Caco-2 (cell line): ENCODE results near the gene CYB5A. TPM values are rescaled to one million over a fixed set of nuclear protein-coding genes. Genes with fewer than 3 reads are reported as not detected.

Experiments
- BruUV-seq: library from RNA; stranded (reverse); fragments of 400-500 nt; replicated peaks from 2 replicates; lab custom pipeline; 2021; lab: Mats Ljungman, UMichigan
- CTCF ChIA-PET: fragments of 300-600 bp; sonication (Branson Sonifier 250); formaldehyde crosslinking; loops from one replicate; lab custom pipeline; 2022; ENCODE audit warnings: antibody characterized with exemption; lab: Charles Lee
- POLR2A ChIA-PET: fragments of 300-600 bp; sonication (Branson Sonifier 250); formaldehyde crosslinking; loops from one replicate; lab custom pipeline; 2022; ENCODE audit warnings: antibody characterized with exemption; lab: Charles Lee
- DNase-seq, 2 experiments: peaks; one replicate each; pipeline versions ENCODE4 v3.0.0 to v3.0.0-alpha.2; 2020 to 2022
- H3K27me3 ChIP-seq: replicated peaks from 2 replicates; pipeline ENCODE4 v1.6.0; 2011; ENCODE audit warnings: low read length; ENCODE audit not compliant: control insufficient read depth, insufficient read depth
- H3K36me3 ChIP-seq: 2 replicates; pipeline ENCODE4 v1.5.1; 2011; ENCODE audit warnings: low read length; ENCODE audit not compliant: control insufficient read depth, insufficient read depth
- H3K4me1 ChIP-seq: fragments of 250-450 bp; sonication (Bioruptor Pico); 2 replicates; pipeline ENCODE4 v1.5.1; 2020; ENCODE audit warnings: mild to moderate bottlenecking
- H3K4me3 ChIP-seq: 2 replicates; pipeline ENCODE4 v1.5.1; 2011; ENCODE audit warnings: low read depth, mild to moderate bottlenecking, control low read depth, low read length
- H3K9me3 ChIP-seq: fragments of 250-450 bp; sonication (Bioruptor Pico); 2 replicates; pipeline ENCODE4 v1.5.1; 2020; ENCODE audit warnings: mild to moderate bottlenecking, moderate library complexity
- H3K27ac Mint-ChIP-seq: one replicate; pipeline ENCODE4 v1.8.0; 2022; ENCODE audit warnings: mixed read lengths; ENCODE audit not compliant: unreplicated experiment
- H3K27me3 Mint-ChIP-seq: one replicate; pipeline ENCODE4 v1.8.0; 2022; ENCODE audit warnings: mixed read lengths; ENCODE audit not compliant: insufficient read depth, unreplicated experiment
- H3K36me3 Mint-ChIP-seq: one replicate; pipeline ENCODE4 v1.8.0; 2022; ENCODE audit warnings: mild to moderate bottlenecking, mixed read lengths; ENCODE audit not compliant: insufficient read depth, unreplicated experiment
- H3K4me1 Mint-ChIP-seq: one replicate; pipeline ENCODE4 v1.8.0; 2022; ENCODE audit warnings: low read depth, mixed read lengths; ENCODE audit not compliant: unreplicated experiment
- H3K4me3 Mint-ChIP-seq: one replicate; pipeline ENCODE4 v1.8.0; 2022; ENCODE audit warnings: mild to moderate bottlenecking, moderate library complexity, mixed read lengths; ENCODE audit not compliant: unreplicated experiment
- H3K9me3 Mint-ChIP-seq: one replicate; pipeline ENCODE4 v1.8.0; 2022; ENCODE audit warnings: mixed read lengths; ENCODE audit not compliant: unreplicated experiment
- CTCF ChIP-seq, 2 experiments: fragments of 200-600 bp in 1 of 2; IDR thresholded peaks; 1 replicate in 1 of 2; 2 replicates in 1 of 2; pipeline versions ENCODE4 v1.5.1 to v1.8.0; 2011 to 2022; ENCODE audit warnings: antibody characterized with exemption in 1 of 2, control low read depth in 1 of 2, inconsistent platforms in 1 of 2, low read depth in 1 of 2, low read length in 1 of 2, mild to moderate bottlenecking in 1 of 2, moderate library complexity in 1 of 2; ENCODE audit not compliant: insufficient read depth in 1 of 2, severe bottlenecking in 1 of 2, unreplicated experiment in 1 of 2
- intact Hi-C: fragments of 100-400 bp; cut with micrococcal nuclease; formaldehyde crosslinking; loops from one replicate; pipeline ENCODE4 v1.10.0; 2022; ENCODE audit not compliant: unreplicated experiment
- total RNA-seq: library from RNA; stranded (reverse); gene quantifications from 2 replicates; pipeline ENCODE4 v1.2.3, GENCODE V29; 2022

The CYB5A gene
- total RNA-seq, 1 experiment from 2014 or later, result 103 TPM

GRCh38 chr18:74265546-74266098, 26.1 kb downstream of the CYB5A start:
- ChIA-PET POLR2A (no interaction called here), CTCF (no interaction called here)
- Mint-ChIP-seq H3K4me3 (no peak overlapping the region), H3K27me3 (no peaks in the 10 kb centered on the region), H3K9me3 (no peaks in the 10 kb centered on the region), H3K36me3 (no peaks in the 10 kb centered on the region), H3K27ac (no peak overlapping the region), H3K4me1 (no peaks in the 10 kb centered on the region)
- no peak for TF ChIP-seq CTCF (IDR thresholded peaks at IDR 0.05; ENCODE audit: insufficient read depth in 1 of 2, low read depth in 1 of 2, low read length in 1 of 2, severe bottlenecking in 1 of 2, unreplicated experiment in 1 of 2)
- no peak for DNase-seq
- no peaks in the 10 kb centered on the region for H3K36me3 ChIP-seq
- H3K4me3 ChIP-seq, result no peak overlapping the region
- no peaks in the 10 kb centered on the region for H3K9me3 ChIP-seq
- H3K27me3 ChIP-seq, result no peaks in the 10 kb centered on the region
- no peaks in the 10 kb centered on the region for H3K4me1 ChIP-seq
- intact Hi-C loops, result no loop called here
- no TSS peak for BruUV-seq

- no TSS peak for BruUV-seq
- CTCF ChIA-PET, result no interaction called here
- H3K27ac Mint-ChIP-seq, result no peak overlapping the region
- Histone ChIP-seq H3K36me3 (no peaks in the 10 kb centered on the region), H3K4me3 (no peak overlapping the region), H3K9me3 (no peaks in the 10 kb centered on the region), H3K4me1 (no peaks in the 10 kb centered on the region), H3K27me3 (no peaks in the 10 kb centered on the region)
- no peak for TF ChIP-seq CTCF (IDR thresholded peaks at IDR 0.05; ENCODE audit: insufficient read depth in 1 of 2, low read depth in 1 of 2, low read length in 1 of 2, severe bottlenecking in 1 of 2, unreplicated experiment in 1 of 2)
- H3K27me3 Mint-ChIP-seq, result no peaks in the 10 kb centered on the region
- H3K9me3 Mint-ChIP-seq, result no peaks in the 10 kb centered on the region
- H3K36me3 Mint-ChIP-seq, result no peaks in the 10 kb centered on the region
- no peak overlapping the region for H3K4me3 Mint-ChIP-seq
- no peak for DNase-seq
- POLR2A ChIA-PET, result no interaction called here
- intact Hi-C loops, result no loop called here
- no peaks in the 10 kb centered on the region for H3K4me1 Mint-ChIP-seq
Measured at GRCh38 chr18:74264303-74265020, 27.3 kb downstream of the CYB5A start.

- no peaks in the 10 kb centered on the region for H3K27me3 Mint-ChIP-seq
- ChIA-PET CTCF (no interaction called here), POLR2A (no interaction called here)
- H3K36me3 Mint-ChIP-seq, result peaks cover 6% of the 10 kb centered on the region
- Histone ChIP-seq H3K9me3 (no peaks in the 10 kb centered on the region), H3K27me3 (no peaks in the 10 kb centered on the region), H3K36me3 (no peaks in the 10 kb centered on the region), H3K4me3 (no peak overlapping the region), H3K4me1 (no peaks in the 10 kb centered on the region)
- TF ChIP-seq CTCF (IDR thresholded peaks at IDR 0.05; ENCODE audit: insufficient read depth in 1 of 2, low read depth in 1 of 2, low read length in 1 of 2, severe bottlenecking in 1 of 2, unreplicated experiment in 1 of 2), result no peak
- intact Hi-C loops, result no loop called here
- H3K4me3 Mint-ChIP-seq, result no peak overlapping the region
- no peaks in the 10 kb centered on the region for H3K4me1 Mint-ChIP-seq
- DNase-seq, result no peak
- no peak overlapping the region for H3K27ac Mint-ChIP-seq
- no peaks in the 10 kb centered on the region for H3K9me3 Mint-ChIP-seq
- no TSS peak for BruUV-seq
Measured at GRCh38 chr18:74261053-74261713, 30.6 kb downstream of the CYB5A start.
